Measurements from ENCODE around the gene ABCA12. TPM values are rescaled to one million over a fixed set of nuclear protein-coding genes. Genes with fewer than 3 reads are reported as not detected.

ABCA12 gene
- total and polyA plus RNA-seq, 2 donors (not counting 3 experiments of a cell fraction or from before 2014, with no cell fraction given): not detected

GRCh38 chr2:215066124-215066523 is 72.3 kb downstream of the ABCA12 start:
- Histone ChIP-seq H3K9me3 (replicated peaks; ENCODE audit: control insufficient read depth, insufficient read depth, low read length) (no peaks in the 10 kb centered on the region), H3K79me2 (ENCODE audit: control insufficient read depth, insufficient read depth, low read length) (no peaks in the 10 kb centered on the region), H2AFZ (ENCODE audit: low read depth, low read length) (no peak overlapping the region), H3K4me2 (ENCODE audit: insufficient read depth, low read length) (no peak overlapping the region), H3K4me3 (replicated peaks in 1 of 3; ENCODE audit: insufficient read depth in 1 of 3, low read depth in 1 of 3, low read length in 3 of 3) (no peak overlapping the region), H3K9me1 (replicated peaks; ENCODE audit: control insufficient read depth, extremely low read depth, insufficient read depth, low read length) (no peaks in the 10 kb centered on the region), H4K20me1 (replicated peaks; ENCODE audit: control insufficient read depth, extremely low read depth, insufficient read depth, low read length) (no peaks in the 10 kb centered on the region), H3K27ac (ENCODE audit: insufficient read depth, low read depth, low read length) (no peak overlapping the region), H3K36me3 (ENCODE audit: control insufficient read depth in 2 of 2, extremely low read depth in 1 of 2, insufficient read depth in 2 of 2, low read length in 2 of 2) (no peaks in the 10 kb centered on the region), H3K27me3 (ENCODE audit: control insufficient read depth in 2 of 2, insufficient read depth in 2 of 2, low read length in 2 of 2) (no peaks in the 10 kb centered on the region), H3K9ac (replicated peaks; ENCODE audit: extremely low read depth, insufficient read depth, low read length) (no peak overlapping the region), H3K4me1 (ENCODE audit: control insufficient read depth, extremely low read depth, insufficient read depth, low read length) (no peaks in the 10 kb centered on the region)
- FAIRE-seq (no peak), DNase-seq (ENCODE audit: low read depth, low spot score) (no peak)
- TF ChIP-seq CTCF (IDR thresholded peaks at IDR 0.05; ENCODE audit: extremely low read depth in 1 of 2, insufficient read depth in 1 of 2, low read depth in 1 of 2, low read length in 2 of 2) (no peak), MAX (IDR thresholded peaks at IDR 0.05; ENCODE audit: insufficient read depth, insufficient read length) (no peak), MYC (IDR thresholded peaks at IDR 0.05; ENCODE audit: low read depth, low read length) (no peak), JUN (IDR thresholded peaks at IDR 0.05; ENCODE audit: borderline replicate concordance, insufficient read depth, insufficient read length, low read depth) (no peak), POLR2AphosphoS5 (IDR thresholded peaks at IDR 0.05; ENCODE audit: insufficient read depth, low read depth, low read length) (no peak), POLR2A (IDR thresholded peaks at IDR 0.05; ENCODE audit: low read depth, low read length) (no peak), GATA2 (IDR thresholded peaks at IDR 0.05; ENCODE audit: insufficient read depth, insufficient read length, low read depth, low read length) (no peak), EZH2 (IDR thresholded peaks at IDR 0.05; ENCODE audit: borderline replicate concordance, low read depth, low read length, severe bottlenecking) (no peak), FOS (IDR thresholded peaks at IDR 0.05; ENCODE audit: borderline replicate concordance, insufficient read depth, low read length) (no peak)
- intact Hi-C loops (cut with micrococcal nuclease): no loop called here
- POLR2A ChIA-PET: no interaction called here
- CTCF ChIA-PET: no interaction called here
- dilution Hi-C loops (cut with MboI; ENCODE audit: extremely low pct_ligation_motif_present, low sequenced_read_pairs): no loop called here
- BruUV-seq (replicated peaks): no TSS peak

All from endothelial cell of umbilical vein (primary cell).